Adrenal gland (tissue), 12 donors: ENCODE results near the gene OAF. TPM values are rescaled to one million over a fixed set of nuclear protein-coding genes. Genes with fewer than 3 reads are reported as not detected.
A peak's percentile ranks its signal among the peaks of the same experiment; 100 is the strongest.

Source experiments
- DNase-seq, 7 donors: peaks; one replicate each; pipeline ENCODE4 v3.0.0-alpha.2; 2019 to 2020
- H3K27ac ChIP-seq, 5 donors: fragments of 200-600 bp; sonication (generic) in 4 of 5; 1 replicate in 3 of 5; 2 replicates in 2 of 5; pipeline versions ENCODE4 v1.5.1 to v1.8.0; 2016 to 2020; ENCODE audit warnings: mild to moderate bottlenecking in 1 of 5
- H3K27me3 ChIP-seq: fragments of 200-600 bp; 2 replicates; pipeline ENCODE4 v1.8.0; 2021
- H3K36me3 ChIP-seq, 2 donors: fragments of 200-600 bp; replicated peaks in 1 of 2; 1 replicate in 1 of 2; 2 replicates in 1 of 2; pipeline versions ENCODE4 v1.5.1 to v1.8.0; 2018 to 2022
- H3K4me1 ChIP-seq, 2 donors: fragments of 200-600 bp; replicated peaks in 1 of 2; 1 replicate in 1 of 2; 2 replicates in 1 of 2; pipeline versions ENCODE4 v1.5.1 to v1.8.0; 2018 to 2021
- H3K4me3 ChIP-seq, 4 donors: fragments of 200-600 bp; sonication (generic) in 3 of 4; one replicate each; pipeline ENCODE4 v1.5.1; 2016 to 2018
- H3K9me3 ChIP-seq, 3 donors: fragments of 200-600 bp; sonication (generic) in 1 of 3; replicated peaks in 1 of 3; 1 replicate in 2 of 3; 2 replicates in 1 of 3; pipeline versions ENCODE4 v1.5.1 to v1.8.0; 2016 to 2021
- POLR2A ChIP-seq, 2 donors: fragments of 450-650 bp; IDR thresholded peaks; one replicate each; pipeline ENCODE4 v1.6.1; 2017; ENCODE audit warnings: antibody characterized with exemption in 2 of 2, mild to moderate bottlenecking in 2 of 2, moderate library complexity in 1 of 2
- WGBS, 4 donors: extraction: QIAGEN DNeasy Blood & Tissue Kit in 2 of 4; methylation state at CpG; one replicate each; pipeline versions ENCODE4 v1.1.5 to v1.1.7; 2013 to 2017; 5-methylcytosine and 5-hydroxymethylcytosine counted together
- intact Hi-C, 2 donors: fragments of 100-400 bp; cut with DNase I; formaldehyde crosslinking; loops; one replicate each; pipeline versions ENCODE4 v1.14.1 to v1.15.0; 2022 to 2023
- polyA plus RNA-seq, 3 donors: library from polyadenylated mRNA; stranded (reverse); fragments of 200-250 nt in 2 of 3; fragments of 350-450 nt in 1 of 3; fragmentation: Illumina TruSeq in 1 of 3; extraction: RNeasy Lipid Tissue Mini Kit (QIAGEN cat#74804) in 1 of 3; gene quantifications; one replicate each; pipeline ENCODE4 v1.2.3, GENCODE V29; 2013 to 2014
- total RNA-seq, 9 donors: library from RNA; depleted of rRNA in 4 of 9; stranded (reverse); fragments of >200 nt in 4 of 9; fragments of 120-200 nt in 1 of 9; fragmentation: NEBNext Ultra II Directional in 1 of 9; extraction: Animal tissue kit (Norgen Biotek cat#: 25700) in 1 of 9; gene quantifications; one replicate each; pipeline versions ENCODE4 v1.1.0 to v1.2.4, GENCODE V29; 2013 to 2023
- TF ChIP-seq, protein P1 (sequence below), 6 experiments: fragments of 450-650 bp in 4 of 6; fragments of 200-600 bp in 2 of 6; sonication (generic) in 1 of 6; IDR thresholded peaks; 1 replicate in 5 of 6; 2 replicates in 1 of 6; pipeline versions ENCODE4 v1.5.1 to v1.8.0; 2016 to 2021; ENCODE audit warnings: antibody characterized with exemption in 6 of 6, mild to moderate bottlenecking in 2 of 6, moderate library complexity in 1 of 6
- donor health status: healthy with polysubstance abuse.
- donor health status: Bipolar disorder and iron deficiency.
- donor health status: DM: yes; HTN: yes; CAD: no.
- donor health status: DM: no; HTN: no; CAD: no.
- donor health status: DM: no; HTN: no; CAD: no.
- donor health status: DM: yes; HTN: yes; CAD: no.

Gene OAF
- total and polyA plus RNA-seq, 12 donors: 67.7 to 253 (median 169) TPM

DNA sequence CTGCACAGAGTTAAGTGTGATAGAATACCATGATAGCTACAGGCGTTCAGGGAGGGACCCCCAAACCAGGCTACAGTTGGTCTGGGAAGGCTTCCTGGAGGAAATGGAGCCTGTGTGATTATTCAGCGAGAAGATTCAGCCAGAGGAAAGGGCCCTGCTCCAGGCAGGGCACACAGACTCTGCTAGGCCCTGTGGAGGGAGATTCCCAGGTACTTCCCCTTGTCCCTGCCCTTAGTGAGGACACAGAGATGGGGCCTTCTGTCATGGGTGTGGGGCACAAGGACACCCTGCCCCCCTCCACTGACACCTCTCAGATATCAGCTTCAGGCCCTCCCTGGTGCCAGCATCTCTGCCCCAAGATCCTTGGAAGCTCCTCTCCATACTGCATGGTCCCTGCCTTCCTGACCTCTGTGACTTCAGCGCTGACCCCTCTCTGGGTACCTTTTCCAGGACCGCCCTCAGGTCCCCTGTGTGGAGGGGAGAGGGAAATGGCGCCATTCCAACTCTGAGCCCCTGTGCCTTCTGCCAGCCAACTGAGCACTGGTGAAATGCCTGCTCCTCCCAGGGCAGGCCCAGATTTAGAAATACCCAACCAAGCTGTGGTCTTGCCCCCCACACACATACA is 16.5 kb downstream of the OAF start:
- no peak for DNase-seq
- H3K27me3 ChIP-seq: no peaks in the 10 kb centered on the region
- peak overlapping the region in 2 of 5 donors; percentile 65 to 80 for H3K27ac ChIP-seq
- H3K4me1 ChIP-seq: peaks cover 7 to 23% of the 10 kb centered on the region in 2 donors
- TF ChIP-seq POLR2A (IDR thresholded peaks at IDR 0.05): no peak
- TF ChIP-seq, protein P1, sequence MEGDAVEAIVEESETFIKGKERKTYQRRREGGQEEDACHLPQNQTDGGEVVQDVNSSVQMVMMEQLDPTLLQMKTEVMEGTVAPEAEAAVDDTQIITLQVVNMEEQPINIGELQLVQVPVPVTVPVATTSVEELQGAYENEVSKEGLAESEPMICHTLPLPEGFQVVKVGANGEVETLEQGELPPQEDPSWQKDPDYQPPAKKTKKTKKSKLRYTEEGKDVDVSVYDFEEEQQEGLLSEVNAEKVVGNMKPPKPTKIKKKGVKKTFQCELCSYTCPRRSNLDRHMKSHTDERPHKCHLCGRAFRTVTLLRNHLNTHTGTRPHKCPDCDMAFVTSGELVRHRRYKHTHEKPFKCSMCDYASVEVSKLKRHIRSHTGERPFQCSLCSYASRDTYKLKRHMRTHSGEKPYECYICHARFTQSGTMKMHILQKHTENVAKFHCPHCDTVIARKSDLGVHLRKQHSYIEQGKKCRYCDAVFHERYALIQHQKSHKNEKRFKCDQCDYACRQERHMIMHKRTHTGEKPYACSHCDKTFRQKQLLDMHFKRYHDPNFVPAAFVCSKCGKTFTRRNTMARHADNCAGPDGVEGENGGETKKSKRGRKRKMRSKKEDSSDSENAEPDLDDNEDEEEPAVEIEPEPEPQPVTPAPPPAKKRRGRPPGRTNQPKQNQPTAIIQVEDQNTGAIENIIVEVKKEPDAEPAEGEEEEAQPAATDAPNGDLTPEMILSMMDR (IDR thresholded peaks at IDR 0.05): no peak
- no peaks in the 10 kb centered on the region for H3K9me3 ChIP-seq
- H3K4me3 ChIP-seq: no peak overlapping the region
- intact Hi-C loops: loop anchor here in 1 of 2 donors (5.0 kb wide), 1 partner anchor 55 kb away; no protein-coding TSS in a partner anchor
- WGBS, 4 donors: 78 to 93% (median 88%) methylated on average over 4 to 5 of the region's 5 CpGs
- H3K36me3 ChIP-seq: no peaks in the 10 kb centered on the region

DNA sequence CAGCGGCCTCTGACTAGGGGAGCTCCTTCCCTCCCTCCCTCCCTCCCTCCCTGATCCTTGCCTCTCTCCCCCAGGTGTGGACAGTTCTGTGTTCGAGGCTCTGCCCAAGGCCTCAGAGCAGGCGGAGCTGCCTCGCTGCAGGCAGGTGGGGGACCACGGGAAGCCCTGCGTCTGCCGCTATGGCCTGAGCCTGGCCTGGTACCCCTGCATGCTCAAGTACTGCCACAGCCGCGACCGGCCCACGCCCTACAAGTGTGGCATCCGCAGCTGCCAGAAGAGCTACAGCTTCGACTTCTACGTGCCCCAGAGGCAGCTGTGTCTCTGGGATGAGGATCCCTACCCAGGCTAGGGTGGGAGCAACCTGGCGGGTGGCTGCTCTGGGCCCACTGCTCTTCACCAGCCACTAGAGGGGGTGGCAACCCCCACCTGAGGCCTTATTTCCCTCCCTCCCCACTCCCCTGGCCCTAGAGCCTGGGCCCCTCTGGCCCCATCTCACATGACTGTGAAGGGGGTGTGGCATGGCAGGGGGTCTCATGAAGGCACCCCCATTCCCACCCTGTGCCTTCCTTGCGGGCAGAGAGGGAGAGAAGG is 18.1 kb downstream of the OAF start:
- H3K36me3 ChIP-seq: no peaks in the 10 kb centered on the region
- peaks cover 7 to 17% of the 10 kb centered on the region in 2 donors for H3K4me1 ChIP-seq
- H3K27ac ChIP-seq: peak overlapping the region in 1 of 5 donors; percentile 6
- no peak overlapping the region for H3K4me3 ChIP-seq
- no peaks in the 10 kb centered on the region for H3K9me3 ChIP-seq
- WGBS, 4 donors: 81 to 100% (median 83%) methylated on average over 1 to 16 of the region's 16 CpGs
- DNase-seq: peak in 1 of 7 donors; percentile 50
- H3K27me3 ChIP-seq: no peaks in the 10 kb centered on the region
- TF ChIP-seq POLR2A (IDR thresholded peaks at IDR 0.05): no peak
- TF ChIP-seq, protein P1 (IDR thresholded peaks at IDR 0.05): no peak
- intact Hi-C loops: loop anchor here in 1 of 2 donors (5.0 kb wide), 1 partner anchor 57 kb away; no protein-coding TSS in a partner anchor

DNA sequence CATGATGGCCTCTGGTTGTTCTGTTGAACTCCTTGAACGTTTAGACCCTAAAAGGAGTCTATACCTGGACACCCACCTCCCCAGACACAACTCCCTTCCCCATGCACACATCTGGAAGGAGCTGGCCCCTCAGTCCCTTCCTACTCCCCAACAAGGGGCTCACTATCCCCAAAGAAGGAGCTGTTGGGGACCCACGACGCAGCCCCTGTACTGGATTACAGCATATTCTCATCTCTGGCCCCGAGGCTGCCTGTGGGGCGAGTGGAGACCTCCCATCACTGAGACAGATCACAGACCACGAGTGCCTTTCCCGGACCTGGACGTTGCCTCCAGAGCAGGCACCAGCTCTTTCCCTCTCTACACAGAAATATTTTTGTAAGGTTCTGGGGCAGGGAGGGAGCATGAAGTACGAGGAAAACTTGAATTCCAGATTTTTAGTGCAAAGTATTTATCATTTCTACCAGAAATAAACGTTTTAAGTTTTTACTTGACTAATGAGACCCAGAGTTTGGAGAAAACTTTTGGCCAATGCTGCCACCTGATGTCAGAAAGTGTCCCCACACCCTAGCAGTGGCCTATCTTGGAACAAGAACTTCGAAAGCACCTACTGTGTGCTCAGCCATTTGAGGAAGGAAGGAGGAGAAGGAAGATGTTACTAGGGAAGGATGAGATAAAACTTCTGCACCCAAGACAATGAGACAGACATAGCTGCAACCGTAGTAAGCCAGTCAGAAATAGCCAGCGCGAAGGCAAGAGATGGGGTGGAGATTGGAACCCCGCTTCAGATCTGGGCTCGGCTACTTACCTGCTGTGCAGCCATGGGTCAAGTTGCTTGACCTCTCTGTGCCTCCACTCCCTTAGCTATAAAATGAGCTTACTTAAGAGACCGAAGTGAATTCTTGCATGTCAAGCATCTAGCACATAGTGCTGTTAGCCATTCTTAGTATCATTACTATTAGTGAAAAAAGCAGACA is 18.9 kb downstream of the OAF start:
- Histone ChIP-seq H3K27me3 (no peaks in the 10 kb centered on the region), H3K4me1 (peaks cover 7 to 11% of the 10 kb centered on the region in 2 donors), H3K4me3 (no peak overlapping the region), H3K36me3 (no peaks in the 10 kb centered on the region), H3K9me3 (no peaks in the 10 kb centered on the region), H3K27ac (no peak overlapping the region)
- TF ChIP-seq, protein P1 (IDR thresholded peaks at IDR 0.05): peak; percentile 32 to 76 (median 70)
- no peak for TF ChIP-seq POLR2A (IDR thresholded peaks at IDR 0.05)
- DNase-seq: peak in 2 of 7 donors; percentile 36 to 64
- intact Hi-C loops: loop anchor here (2.0 to 5.0 kb wide), 3 partner anchors 57 to 73 kb away; no protein-coding TSS in a partner anchor
- 58 to 61% (median 60%) methylated on average over 17 of the region's 17 CpGs for WGBS, 4 donors
